Hepatic stellate cell (primary cell): ENCODE results near the gene TMEM91.
A peak's percentile ranks its signal among the peaks of the same experiment; 100 is the strongest.
"Not testable (repeated sequence)": the region's sequence is repeated elsewhere in the genome, so short reads cannot be mapped to it uniquely, and the experiment has no call there.

Experiments
- DNase-seq: peaks from one replicate; pipeline ENCODE4 v3.0.0; 2011; ENCODE audit warnings: low spot score

TMEM91 gene

DNA sequence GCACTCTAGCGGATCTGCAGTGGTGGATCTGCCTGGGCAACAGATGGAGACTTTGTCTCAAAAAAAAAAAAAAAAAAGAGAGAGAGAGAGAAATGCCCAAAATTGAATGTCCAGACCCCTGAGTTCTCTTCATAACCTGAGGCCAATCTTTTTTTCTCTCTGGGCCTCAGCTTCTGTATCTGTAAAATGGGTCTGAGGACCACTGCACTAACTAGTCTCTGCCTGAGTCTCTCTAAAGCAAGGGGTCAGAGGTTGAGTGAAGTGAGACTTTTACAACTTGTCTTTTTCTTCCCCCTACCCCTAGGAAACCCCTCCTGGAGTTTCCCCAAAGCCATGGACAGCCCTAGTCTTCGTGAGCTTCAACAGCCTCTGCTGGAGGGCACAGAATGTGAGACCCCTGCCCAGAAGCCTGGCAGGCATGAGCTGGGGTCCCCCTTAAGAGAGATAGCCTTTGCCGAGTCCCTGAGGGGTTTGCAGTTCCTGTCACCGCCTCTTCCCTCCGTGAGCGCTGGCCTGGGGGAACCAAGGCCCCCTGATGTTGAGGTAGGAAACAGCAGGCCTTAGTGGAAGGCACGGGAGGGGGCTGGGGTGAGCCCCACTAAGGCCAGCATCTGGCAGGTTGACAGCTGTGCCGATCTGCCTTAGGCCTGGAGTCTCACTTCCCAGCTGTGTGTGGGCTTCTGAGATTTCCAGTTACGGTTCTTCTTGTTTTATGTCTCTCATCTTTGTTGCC, 1.8 kb downstream of the TMEM91 start:
- no peak for DNase-seq

DNA sequence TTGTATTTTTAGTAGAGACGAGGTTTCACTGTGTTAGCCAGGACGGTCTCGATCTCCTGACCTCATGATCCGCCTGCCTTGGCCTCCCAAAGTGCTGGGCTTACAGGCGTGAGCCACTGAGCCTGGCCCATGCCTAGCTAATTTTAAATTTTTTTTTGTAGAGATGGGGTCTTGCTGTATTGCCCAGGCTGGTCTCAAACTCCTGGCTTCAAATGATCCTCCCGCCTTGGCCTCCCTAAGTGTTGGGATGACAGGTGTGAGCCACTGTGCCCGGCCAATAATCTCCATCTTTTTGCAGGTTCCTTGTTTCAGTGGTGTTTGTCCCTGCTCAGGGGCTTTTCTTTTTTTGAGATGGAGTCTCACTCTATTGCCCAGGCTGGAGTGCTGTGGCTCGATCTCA, 5.2 kb downstream of the TMEM91 start:
- not testable (repeated sequence) for DNase-seq

DNA sequence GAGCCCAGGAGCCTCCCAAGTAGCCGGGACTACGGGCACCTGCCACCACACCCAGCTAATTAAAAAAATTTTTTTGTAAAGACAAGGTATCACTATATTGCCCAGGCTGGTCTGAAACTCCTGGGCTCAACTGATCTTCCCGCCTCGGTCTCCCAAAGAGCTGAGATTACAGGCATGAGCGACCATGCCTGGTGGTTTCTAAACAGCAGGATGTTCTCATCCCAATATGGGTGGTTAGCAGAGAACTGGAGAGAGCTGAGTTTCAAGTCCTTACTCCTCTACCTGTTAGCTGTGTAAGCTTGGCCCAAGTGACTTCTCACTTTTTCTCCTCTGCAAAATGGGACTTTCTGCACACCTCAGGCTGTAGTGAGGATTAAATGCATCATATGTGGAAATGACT, 8.0 kb downstream of the TMEM91 start:
- no peak for DNase-seq

DNA sequence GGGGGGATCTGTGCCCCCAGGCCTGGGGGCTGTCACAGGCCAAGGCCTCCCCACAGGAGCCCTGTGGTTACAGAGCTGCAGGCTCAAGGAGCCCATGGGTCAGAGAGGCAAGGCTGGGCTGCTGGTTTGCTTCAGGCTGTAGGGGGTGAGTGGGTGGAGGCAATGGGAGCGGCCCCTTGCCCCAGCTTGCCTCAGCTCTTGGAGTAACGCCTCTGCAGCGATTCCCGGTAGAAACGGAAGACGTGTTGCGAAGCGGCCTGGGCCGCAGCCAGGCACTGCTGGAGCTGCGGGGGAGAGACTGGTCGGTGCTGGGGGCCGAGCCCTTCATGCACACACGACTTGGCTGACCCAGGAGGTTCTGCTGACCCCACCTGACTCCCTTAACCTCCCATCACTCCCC, 10.1 kb downstream of the TMEM91 start:
- no peak for DNase-seq

DNA sequence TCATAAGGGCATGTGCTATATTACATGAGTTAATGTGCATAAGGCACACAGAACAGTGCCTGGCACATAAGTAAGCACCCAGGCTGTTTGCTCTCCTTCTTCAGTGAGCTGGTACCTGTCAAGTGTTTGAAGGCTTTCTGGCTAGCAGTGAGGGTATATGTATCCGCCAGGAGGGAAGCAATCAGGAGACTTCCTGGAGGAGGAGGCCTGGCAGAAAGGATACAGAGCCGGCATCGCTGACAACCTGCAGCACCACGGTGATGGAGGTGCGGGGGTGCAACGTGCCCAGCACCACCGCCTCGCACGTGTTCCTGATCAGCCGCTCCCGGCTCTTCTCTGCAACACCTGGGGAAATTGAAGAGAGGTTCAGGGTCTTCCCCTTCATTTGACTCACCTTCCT, 15.3 kb downstream of the TMEM91 start:
- DNase-seq = no peak

DNA sequence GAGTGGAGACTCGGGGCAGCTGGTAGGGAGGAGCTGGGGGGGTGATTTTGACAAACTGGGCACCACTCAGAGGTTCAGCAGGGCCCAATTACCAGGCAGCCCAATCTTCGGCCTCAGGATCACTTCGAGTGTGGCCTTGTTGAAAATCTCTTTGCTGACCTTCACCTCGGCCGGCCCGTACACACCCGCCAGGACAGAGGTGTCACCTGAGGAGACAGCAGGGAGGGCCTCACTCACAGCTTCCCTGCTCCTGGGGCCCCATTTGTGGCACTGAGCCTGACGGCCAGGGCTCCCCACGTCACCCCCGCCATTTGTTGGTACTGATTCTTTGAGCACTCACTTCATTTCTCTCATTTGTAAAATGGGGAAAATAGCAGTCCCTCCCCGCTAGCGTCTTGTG, 16.4 kb downstream of the TMEM91 start:
- no peak for DNase-seq

DNA sequence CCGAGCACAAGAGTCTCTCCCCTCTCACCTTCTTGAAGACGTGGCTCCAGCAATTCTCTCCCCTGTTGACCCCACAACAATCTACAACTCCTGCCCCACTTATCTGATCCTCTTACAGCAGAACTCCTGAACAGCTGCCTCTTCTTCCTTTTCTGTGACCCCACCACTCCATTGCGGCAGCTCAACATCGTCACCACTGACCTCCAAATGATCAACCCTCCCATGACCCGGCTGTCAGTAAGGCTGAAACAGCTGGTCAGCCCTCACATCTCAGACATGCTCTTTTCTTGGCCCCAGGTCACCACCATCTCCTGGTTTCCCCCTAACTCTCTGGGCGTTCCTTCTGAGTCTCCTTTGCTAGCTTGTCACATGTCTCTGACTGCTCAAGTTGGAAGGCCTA, 19.0 kb downstream of the TMEM91 start:
- no peak for DNase-seq

DNA sequence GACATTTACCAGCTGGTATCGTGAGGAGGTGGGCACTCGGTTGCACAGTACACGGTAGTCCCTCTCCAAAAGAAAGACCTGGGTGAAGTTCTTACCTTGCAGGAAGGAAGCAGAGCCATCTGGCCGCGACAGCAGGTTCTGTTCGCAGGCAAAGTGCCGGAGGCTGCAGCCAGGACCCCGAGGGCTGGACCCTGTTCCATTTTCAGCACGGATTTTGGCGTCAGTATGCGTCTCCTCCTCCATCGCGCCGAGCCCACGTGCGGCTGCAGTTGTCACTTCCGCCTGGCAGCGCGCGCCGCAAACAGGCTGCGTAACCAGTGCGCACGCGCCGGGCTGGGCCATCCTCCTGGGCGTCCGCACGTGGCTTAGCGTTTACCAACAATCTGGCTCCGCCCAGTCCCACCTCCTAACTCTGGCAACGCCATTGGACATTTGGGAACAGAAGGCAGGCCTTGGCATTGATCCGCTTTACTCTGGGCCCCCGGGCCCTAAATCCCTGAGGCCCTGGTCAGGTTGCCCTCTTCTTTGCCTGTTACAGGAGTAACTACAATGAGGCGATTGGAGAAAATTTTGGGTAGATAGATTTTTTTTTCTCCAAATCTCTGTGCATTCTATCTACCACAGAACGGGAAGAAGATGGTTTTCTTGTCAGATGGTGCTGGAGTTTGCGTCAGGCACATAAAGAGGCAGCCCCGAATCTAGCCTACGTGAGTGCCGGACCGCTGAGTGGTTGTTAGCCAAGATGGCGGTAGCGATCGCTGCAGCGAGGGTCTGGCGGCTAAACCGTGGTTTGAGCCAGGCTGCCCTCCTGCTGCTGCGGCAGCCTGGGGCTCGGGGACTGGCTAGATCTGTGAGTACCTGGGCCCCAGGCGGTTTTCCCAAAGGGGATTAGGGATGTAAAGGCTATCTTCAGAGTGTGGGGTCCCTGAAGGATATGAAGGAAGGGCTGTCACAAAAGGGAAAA, 21.0 kb downstream of the TMEM91 start, which contains the start of the genes BCKDHA and EXOSC5:
BCKDHA (plus strand) TSS at position 733 of the 964 bp plus-strand sequence; CDS start at position 743, 10 bp downstream.
EXOSC5 (minus strand) TSS at position 274 of the 964 bp plus-strand sequence; CDS start at position 243, 31 bp downstream.
- DNase-seq = peak; percentile 100

DNA sequence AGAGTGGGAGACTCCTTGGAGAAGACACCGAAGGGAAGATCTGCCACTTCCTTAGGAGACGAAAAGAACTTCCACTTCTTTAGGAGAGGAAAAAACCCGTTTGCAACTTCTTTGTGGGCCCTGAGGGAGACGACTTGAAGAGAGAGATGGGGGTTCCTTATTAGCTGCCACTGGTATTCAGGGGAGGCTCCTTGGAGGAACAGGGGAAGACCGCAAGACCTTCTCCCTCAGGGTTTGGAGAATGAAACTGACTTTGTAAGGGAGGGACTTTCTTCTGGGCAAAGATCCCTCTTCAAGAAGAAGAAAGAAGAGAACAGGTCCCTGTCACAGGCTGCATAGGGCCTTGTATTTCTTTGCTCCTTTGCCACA, 21.7 kb downstream of the TMEM91 start:
- peak; percentile 21 for DNase-seq

DNA sequence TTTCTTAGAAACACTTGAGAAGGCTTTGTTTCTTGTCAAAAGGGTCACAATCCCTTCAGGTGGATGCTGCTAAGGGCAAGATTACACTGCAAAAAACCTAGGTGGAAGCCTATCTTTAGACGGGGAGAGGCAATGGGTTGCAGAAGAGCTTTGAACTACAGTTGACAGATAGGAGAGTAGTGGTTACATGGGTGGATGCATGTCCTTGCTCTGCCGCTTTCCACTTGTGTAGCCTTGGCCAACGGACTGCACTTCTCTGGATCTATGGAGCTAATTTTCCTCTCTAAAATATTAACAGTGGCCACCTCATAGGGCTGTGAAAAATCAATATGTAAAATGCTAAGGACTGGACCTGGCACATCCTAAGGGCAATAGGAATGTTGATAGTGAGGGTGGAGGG, 22.3 kb downstream of the TMEM91 start:
- DNase-seq = no peak

DNA sequence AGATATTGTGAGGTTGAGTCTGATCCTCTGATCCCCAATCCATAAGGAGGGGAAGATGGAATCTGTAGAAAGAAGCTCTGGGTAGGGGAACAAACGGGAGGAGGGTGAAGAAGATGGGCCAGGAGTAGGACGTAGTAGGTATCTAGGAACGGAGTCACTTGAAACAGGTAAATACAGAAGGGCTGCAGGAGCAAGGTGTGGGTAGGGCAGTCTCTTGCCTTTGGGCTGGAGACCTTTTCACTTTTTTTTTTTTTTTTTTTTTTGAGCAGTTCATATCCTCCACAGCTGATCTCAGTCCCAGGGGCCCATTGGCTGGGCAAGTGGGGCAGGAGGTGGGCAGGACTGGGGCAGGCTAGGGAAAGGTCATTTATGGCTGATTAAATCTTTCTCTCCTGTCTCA, 22.8 kb downstream of the TMEM91 start:
- DNase-seq = no peak

DNA sequence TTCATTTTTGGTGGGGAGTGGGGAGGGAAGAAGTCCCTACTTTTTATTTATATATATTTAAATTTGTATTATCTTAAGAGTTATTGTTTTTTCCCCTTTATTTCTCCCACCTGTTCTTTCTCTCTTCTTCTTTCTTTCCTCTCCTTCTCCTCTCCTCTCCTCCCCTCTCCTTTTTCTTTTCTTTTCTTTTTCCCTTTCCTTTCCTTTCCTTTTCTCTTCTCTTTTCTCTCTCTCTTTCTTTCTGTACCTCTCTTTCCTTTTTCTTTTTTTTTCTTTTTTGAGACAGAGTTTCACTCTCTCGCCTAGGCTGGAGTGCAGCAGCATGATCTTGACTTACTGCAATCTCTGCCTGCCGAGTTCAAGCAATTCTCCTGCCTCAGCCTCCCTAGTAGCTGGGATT, 23.2 kb downstream of the TMEM91 start:
- no peak for DNase-seq

DNA sequence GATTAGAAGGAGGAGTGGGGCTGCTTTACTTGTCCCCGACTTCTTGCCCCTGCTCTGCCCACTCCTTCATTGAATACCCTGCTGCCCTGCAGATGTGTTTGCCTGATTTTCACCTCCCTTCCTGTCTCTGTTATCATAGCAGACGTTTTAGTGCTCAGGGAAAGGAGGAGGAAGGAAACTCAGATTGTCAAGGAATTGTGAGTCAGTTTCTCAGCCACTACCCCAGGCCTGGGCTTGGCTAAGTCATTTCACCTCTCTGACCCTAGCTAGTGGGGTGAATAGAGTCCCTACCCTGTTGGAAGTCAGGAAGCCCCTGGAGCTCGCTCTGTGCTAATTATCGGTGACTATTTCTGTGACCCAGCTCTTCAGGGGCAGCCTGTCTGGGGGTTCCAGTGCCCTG, 25.1 kb downstream of the TMEM91 start:
- DNase-seq = no peak

DNA sequence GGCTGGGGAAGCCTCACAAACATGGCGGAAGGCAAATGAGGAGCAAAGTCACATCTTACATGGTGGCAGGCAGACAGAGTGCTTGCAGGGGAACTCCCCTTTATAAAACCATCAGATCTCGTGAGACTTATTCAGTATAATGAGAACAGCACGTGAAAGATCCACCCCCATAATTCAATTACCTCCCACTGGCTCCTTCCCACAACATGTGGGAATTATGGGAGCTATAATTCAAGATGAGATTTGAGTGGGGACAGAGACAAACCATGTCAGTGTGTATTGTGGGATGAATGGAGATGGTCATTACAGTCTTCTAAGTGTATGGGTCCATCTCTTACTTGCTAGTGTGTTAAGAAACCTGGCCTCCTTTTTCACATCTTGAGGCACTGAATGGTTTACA, 25.7 kb downstream of the TMEM91 start:
- DNase-seq = no peak

DNA sequence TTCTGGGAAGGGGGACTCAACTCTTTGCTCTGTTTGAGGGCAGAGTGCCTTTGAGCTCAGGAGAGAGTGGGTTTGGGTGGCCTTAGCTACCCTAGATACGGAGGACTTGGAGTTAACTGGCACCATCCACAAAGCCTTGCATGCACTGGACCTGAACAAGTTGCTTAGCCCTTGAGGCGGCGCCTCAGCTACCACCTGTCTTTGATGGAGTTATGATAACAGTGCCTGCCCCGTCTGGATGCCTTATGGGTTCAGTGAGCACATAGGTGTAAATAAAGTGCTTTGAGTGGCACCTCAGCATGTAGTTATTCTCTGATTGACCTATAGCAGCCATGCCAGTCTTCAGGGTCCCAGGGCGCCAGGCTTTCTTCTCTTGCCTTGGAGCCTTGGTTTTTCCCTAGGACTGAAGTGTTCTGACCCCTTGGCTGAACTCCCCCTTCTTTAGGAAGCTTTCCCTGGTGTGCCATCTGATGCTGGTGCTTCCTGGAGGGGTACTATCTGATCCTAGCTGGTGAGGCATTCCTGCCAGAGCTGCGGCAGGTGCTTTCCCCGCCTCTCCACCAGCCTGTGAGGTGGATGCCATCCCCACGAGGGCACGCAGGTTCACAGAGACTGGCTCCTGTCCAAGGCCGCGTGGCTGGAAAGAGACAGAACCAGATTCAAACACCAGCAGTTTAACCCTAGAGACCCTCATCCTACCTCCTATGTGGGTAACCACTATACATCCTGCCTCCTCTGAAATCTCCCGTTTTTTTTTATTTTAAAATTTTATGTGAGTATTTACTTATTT, 27.0 kb downstream of the TMEM91 start:
- DNase-seq = no peak

DNA sequence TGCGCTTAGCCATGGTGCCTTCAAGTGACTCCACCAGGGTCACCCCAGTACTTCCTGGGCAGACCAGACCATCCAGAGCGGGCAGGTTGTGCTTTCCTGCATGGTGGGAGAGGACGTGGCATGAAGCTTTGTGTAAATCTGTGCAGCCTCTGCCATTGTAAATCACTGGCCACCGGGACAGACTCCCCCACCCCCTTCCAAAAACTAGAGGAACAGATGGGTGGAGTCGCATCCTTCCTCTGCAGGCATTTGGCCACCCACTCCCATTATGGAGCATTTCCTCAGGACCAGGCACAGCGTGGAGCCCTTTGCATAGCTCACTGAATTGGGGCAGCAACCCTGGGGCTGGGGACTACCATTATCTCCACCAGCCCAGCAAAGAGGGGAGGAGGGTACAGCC, 29.4 kb downstream of the TMEM91 start:
- DNase-seq = no peak

DNA sequence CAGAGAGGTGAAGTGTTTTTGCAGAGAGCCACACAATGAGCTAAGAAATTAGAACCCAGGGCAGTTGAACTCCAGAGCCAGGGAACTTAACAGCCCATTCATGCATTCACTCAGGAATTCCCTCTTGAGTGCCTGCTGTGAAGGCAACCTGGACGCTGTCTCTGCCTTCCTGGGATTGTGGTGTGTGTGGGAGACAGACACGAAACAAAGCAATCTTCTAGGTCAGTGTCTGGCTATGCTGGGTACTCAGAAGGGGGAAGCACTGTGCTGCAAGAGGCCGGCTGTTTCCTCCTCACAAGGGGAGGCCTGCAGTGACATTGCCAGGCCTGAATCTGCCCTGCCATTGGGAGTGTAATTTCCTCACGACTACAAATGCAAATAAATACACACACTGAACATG, 30.9 kb downstream of the TMEM91 start:
- no peak for DNase-seq

DNA sequence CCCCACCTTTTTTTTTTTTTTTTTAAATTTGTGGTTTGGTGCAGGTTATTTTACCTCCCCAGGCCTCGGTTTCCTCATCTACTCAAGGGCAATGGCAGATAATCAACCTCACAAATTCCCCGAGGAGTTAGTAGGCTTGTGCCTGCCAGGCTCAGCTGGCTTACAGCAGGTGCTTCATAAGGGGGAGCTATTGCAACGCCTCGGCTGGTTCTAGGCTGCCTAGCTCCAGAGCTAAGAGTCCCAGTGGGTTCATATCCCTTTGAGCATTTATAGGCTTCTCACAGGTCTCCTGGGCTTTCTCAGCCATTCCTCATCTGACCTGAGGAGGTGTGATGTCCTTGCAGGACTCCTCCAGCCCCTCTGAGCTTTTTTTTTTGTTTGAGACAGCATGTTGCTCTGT, 31.9 kb downstream of the TMEM91 start:
- DNase-seq = no peak

DNA sequence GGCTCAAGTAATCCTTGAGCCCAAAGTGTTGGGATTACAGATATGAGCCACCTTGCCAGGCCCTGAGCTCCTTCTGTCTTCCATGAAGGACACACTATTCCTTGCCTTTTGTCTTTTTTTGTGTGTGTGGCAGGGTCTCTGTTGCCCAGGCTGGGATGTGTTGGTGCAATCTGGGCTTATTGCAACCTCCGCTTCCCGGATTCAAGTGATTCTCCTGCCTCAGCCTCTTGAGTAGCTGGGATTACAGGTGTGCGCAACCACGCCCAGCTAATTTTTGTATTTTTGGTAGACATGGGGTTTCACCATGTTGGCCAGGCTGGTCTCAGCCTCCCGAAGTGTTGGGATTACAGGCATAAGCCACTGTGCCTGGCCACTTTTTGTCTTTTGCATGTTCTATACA, 32.5 kb downstream of the TMEM91 start:
- not testable (repeated sequence) for DNase-seq

DNA sequence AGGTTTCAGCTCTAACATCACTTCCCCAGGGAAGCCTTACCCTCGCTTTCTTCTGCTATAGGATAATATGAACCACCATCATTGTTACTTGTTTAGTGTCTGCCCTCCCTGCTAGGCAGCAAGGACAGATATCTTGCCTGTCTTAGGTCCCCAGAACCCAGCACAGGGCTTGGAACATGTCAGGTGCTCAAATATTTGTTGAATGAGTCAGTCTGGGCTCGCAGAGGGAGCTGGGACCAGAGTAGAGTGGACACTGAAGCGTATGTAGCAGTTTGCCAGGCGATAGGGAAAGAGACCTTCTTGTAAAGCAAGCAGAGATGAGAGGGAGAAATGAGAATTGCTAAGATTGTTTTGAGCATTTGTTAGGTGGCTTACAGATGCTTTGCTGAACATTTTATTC, 33.0 kb downstream of the TMEM91 start:
- DNase-seq = no peak

DNA sequence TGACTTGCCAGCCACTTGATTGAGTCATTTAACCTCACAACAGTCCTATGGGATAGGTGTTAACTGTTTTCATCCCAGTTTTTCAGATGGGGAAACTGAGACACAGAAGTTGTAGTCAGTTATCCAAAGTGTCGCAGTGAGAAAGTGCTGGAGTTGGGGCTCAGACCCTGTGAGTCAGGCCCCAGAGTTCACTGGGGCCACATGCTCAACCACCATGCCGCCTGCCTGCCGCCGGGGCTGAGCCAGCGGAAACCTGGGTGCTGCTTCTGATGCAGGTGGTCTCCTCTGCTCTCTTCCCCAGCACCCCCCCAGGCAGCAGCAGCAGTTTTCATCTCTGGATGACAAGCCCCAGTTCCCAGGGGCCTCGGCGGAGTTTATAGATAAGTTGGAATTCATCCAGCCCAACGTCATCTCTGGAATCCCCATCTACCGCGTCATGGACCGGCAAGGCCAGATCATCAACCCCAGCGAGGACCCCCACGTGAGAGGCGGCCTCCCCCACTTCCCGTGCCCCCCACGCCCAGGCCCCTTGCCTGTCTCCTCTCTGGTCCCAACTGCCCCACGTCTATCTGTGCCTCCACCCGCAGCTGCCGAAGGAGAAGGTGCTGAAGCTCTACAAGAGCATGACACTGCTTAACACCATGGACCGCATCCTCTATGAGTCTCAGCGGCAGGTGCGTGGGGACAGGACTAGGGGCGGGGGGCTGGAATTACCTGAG, 34.2 kb downstream of the TMEM91 start:
- DNase-seq = no peak
